PFSK-1 (cell line): ENCODE results near the gene SAMD4B.

Experiments used
- POLR2AphosphoS5 ChIP-seq: IDR thresholded peaks from 2 replicates; pipeline ENCODE4 v1.6.1; 2012; ENCODE audit warnings: low read depth, mild to moderate bottlenecking, control low read depth, low read length, moderate library complexity
- REST ChIP-seq, 2 experiments: IDR thresholded peaks; 2 replicates each; pipeline versions ENCODE4 v1.6.1 to v1.8.0; 2011 to 2012; ENCODE audit warnings: low read depth in 2 of 2, low read length in 2 of 2, control low read depth in 1 of 2, inconsistent platforms in 1 of 2, mild to moderate bottlenecking in 1 of 2, moderate library complexity in 1 of 2; ENCODE audit not compliant: insufficient read depth in 1 of 2
- SIN3A ChIP-seq: IDR thresholded peaks from 2 replicates; pipeline ENCODE4 v1.6.1; 2012; ENCODE audit warnings: mild to moderate bottlenecking, low read length, moderate library complexity, borderline replicate concordance; ENCODE audit not compliant: insufficient read depth

- TF ChIP-seq POLR2AphosphoS5 (no peak), REST (IDR thresholded peaks at IDR 0.05; ENCODE audit: insufficient read depth in 1 of 2, low read depth in 2 of 2, low read length in 2 of 2) (no peak), SIN3A (no peak)
These were observed 27.0 kb downstream of the SAMD4B start for GRCh38 chr19:39369200-39369599.
